Measurements from ENCODE around the gene HMGCS2.
"Not testable (repeated sequence)": the region's sequence is repeated elsewhere in the genome, so short reads cannot be mapped to it uniquely, and the experiment has no call there.

Gene HMGCS2

GRCh38 chr1:119787776-119788175 is 19.1 kb upstream of the HMGCS2 start:
- DNase-seq, result no peak

GRCh38 chr1:119786473-119787050 is 17.9 kb upstream of the HMGCS2 start:
- DNase-seq, result not testable (repeated sequence)

GRCh38 chr1:119786046-119786445 is 17.3 kb upstream of the HMGCS2 start:
- not testable (repeated sequence) for DNase-seq

- DNase-seq, result no peak
Observed at GRCh38 chr1:119784191-119784781, 15.6 kb upstream of the HMGCS2 start.

- no peak for DNase-seq
Observed at GRCh38 chr1:119783354-119784185, 14.9 kb upstream of the HMGCS2 start.

- DNase-seq, result peak; percentile 64
Observed at GRCh38 chr1:119782631-119783325, 14.1 kb upstream of the HMGCS2 start.

GRCh38 chr1:119781434-119782210 is 12.9 kb upstream of the HMGCS2 start:
- DNase-seq, result no peak

GRCh38 chr1:119779869-119780356 is 11.2 kb upstream of the HMGCS2 start:
- DNase-seq, result peak; percentile 65

- no peak for DNase-seq
Observed at GRCh38 chr1:119778886-119779560, 10.3 kb upstream of the HMGCS2 start.

- peak; percentile 8 for DNase-seq
Observed at GRCh38 chr1:119778359-119778758, 9.7 kb upstream of the HMGCS2 start.

- no peak for DNase-seq
Observed at GRCh38 chr1:119774746-119775490, 6.2 kb upstream of the HMGCS2 start.

GRCh38 chr1:119773711-119774241 is 5.1 kb upstream of the HMGCS2 start:
- peak; percentile 69 for DNase-seq

GRCh38 chr1:119772298-119772697 is 3.6 kb upstream of the HMGCS2 start:
- no peak for DNase-seq

GRCh38 chr1:119771770-119772169 is 3.1 kb upstream of the HMGCS2 start:
- DNase-seq, result no peak

GRCh38 chr1:119771016-119771415 is 2.3 kb upstream of the HMGCS2 start:
- DNase-seq, result no peak

GRCh38 chr1:119767486-119767885 is 1.2 kb downstream of the HMGCS2 start:
- DNase-seq, result no peak

- no peak for DNase-seq
Observed at GRCh38 chr1:119766374-119766794, 2.3 kb downstream of the HMGCS2 start.

GRCh38 chr1:119764220-119764619 is 4.5 kb downstream of the HMGCS2 start:
- DNase-seq, result no peak

GRCh38 chr1:119762953-119763352 is 5.8 kb downstream of the HMGCS2 start:
- DNase-seq, result no peak

GRCh38 chr1:119762409-119762808 is 6.3 kb downstream of the HMGCS2 start:
- DNase-seq, result no peak

- no peak for DNase-seq
Observed at GRCh38 chr1:119758584-119758983, 10.1 kb downstream of the HMGCS2 start.
